Hindlimb muscle (tissue), 1 donor: ENCODE results near the gene PRIM1. TPM values are rescaled to one million over a fixed set of nuclear protein-coding genes. Genes with fewer than 3 reads are reported as not detected.
"Not testable (repeated sequence)": the region's sequence is repeated elsewhere in the genome, so short reads cannot be mapped to it uniquely, and the experiment has no call there.

Experiments
- DNase-seq: peaks from one replicate; pipeline ENCODE4 v3.0.0-alpha.2; 2013
- polyA plus RNA-seq: library from polyadenylated mRNA; unstranded; fragments of 120-200 nt; gene quantifications from one replicate; pipeline ENCODE4 v1.2.1, GENCODE V29; 2013; ENCODE audit not compliant: insufficient read length

PRIM1 gene
- polyA plus RNA-seq, 1 donor: 11.9 TPM

DNA sequence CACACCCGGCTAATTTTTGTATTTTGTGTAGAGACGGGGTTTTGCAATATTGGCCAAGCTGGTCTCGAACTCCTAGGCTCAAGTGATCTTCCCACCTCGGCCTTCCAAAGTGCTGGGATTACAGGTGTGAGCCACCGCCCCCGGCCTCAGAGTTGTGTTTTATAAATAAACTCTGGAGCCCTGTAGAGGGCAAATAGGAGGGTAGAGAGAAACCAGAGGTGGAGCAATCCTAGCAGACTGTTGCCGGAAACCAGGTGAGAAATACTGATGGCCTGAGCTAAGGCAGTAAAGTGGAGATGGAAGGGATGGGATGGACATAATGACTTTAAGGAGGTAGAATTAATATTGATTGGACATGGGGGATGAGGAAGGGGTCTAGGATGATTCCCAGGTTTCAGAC, 8.3 kb upstream of the PRIM1 start:
- no peak for DNase-seq

- no peak for DNase-seq
These were observed 7.3 kb upstream of the PRIM1 start for GRCh38 chr12:56759263-56759908.

DNA sequence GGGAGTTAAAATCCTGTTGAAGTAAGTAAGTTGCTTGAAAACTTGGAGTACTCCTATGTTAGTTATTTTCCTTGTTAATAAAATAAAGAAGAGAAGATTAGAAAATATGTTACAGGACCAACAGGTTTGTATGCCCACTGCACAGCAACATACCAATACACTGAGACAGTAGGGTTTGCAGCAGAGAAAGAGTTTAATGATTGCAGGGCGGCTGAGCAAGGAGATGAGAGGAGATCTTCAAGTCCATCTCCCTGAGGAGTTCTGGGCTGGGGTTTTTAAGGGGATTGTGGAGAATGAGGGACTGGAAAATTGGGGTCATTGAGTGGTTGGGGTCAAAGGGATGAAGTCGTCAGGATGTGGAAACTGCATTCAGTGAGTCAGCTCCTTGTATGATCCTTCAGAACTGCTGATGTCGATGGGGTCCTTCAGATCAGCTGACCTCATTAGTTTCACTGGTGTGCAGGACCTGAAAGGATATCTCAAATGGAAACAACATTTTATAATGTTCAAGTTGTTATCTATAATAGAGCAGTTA, 6.7 kb upstream of the PRIM1 start:
- no peak for DNase-seq

DNA sequence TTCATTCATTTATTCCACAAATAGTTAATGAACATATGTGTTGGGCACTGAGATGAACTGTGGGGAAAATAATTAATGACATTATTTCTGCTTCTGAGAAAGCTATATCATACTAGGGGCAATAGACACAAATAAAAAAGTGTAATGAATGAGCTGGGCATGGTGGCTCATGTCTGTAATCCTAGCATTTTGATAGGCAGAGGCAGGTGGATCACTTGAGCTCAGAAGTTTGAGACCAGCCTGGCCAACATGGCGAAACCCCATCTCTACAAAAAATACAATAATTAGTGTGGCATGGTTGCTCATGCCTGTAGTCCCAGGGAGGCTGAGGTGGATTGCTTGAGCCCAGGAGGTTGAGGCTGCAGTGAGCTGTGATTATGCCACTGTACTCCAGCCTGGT, 5.8 kb upstream of the PRIM1 start:
- DNase-seq: not testable (repeated sequence)

GRCh38 chr12:56753566-56753965, 1.4 kb upstream of the PRIM1 start:
- no peak for DNase-seq

DNA sequence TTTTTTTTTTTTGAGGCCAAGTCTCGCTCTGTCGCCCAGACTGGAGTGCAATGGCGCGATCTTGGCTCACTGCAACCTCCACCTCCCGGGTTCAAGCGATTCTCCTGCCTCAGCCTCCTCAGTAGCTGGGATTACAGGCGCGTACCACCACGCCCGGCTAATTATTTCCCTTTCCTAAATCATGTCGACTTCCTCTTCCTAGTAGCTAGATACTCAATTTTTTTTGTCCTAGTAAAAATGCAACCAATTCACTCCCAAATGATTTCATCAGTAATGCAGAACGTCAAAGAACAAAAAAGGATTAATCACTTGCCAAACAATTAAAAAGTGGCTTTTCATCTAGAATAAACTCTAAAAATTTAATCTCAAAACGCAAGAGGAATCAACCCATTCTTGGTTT, 1.5 kb downstream of the PRIM1 start:
- not testable (repeated sequence) for DNase-seq

DNA sequence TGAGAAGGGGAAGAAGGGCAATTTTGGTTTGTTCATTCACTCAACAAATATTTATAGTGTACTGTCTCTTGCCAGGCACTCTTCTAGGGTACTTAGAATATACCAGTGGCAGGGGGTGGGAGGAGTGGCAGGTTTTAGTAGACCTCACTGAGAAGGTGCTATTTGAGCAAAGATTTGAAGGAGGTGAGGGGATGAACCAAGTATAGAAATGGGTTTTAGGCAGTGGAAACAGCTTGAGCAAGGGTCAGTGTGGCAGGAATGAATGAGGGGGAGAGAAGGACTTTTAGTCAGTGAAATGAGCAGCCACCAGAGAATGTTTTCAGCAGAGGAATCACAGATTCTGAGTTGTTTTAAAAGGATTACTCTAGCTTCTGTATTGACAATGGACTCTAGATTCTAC, 2.3 kb downstream of the PRIM1 start:
- DNase-seq: no peak

- DNase-seq: no peak
These were observed 2.8 kb downstream of the PRIM1 start for GRCh38 chr12:56749359-56749758.

DNA sequence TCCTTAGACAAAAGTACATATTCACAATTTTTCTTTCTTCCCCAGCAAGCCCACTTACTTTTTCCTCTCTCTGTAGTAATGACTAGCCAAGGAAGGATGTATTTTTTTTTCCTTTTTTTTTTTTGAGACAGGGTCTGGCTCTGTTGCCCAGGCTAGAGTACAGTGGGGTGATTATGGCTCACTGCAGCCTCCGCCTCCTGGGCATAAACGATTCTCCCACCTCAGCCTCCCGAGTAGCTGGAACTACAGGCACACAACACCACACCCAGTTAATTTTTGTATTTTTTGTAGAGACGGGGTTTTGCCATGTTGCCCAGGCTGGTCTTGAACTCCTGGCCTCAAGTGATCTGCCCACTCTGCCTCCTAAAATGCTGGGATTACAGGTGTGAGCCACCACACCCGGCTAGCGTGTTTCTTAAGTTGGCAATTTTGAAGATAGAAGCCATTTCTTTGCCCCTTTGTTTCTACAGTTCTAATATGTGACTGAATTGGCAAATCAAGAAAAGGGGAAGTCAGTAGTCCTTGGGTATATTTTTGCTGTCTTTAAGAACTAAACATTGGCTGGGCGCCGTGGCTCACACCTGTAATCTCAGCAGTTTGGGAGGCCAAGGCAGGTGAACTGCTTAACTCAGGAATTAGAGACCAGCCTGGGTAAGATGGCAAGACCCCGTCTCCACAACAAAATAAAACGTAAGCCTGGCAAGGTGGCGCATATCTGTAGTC, 23.8 kb downstream of the PRIM1 start:
- DNase-seq: no peak

GRCh38 chr12:56726196-56726675, 25.9 kb downstream of the PRIM1 start:
- DNase-seq: not testable (repeated sequence)

DNA sequence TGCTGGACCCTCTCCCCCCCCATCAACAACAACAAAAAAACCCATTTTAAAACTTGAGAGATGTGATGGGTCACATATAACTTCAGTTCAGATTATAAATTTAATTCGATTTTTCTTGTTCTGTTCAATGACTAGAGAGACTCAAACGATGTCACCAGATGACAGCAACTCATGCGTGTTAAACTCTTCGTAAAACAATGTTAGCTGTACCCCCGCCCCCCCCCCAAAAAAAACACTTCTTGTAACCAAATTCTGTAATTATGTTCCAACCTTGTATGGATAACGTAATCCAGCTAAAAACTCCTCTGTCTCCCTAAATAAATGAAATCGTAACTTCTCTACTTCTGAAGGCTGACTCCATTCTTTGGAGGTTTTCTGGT, 26.4 kb downstream of the PRIM1 start:
- DNase-seq: no peak

DNA sequence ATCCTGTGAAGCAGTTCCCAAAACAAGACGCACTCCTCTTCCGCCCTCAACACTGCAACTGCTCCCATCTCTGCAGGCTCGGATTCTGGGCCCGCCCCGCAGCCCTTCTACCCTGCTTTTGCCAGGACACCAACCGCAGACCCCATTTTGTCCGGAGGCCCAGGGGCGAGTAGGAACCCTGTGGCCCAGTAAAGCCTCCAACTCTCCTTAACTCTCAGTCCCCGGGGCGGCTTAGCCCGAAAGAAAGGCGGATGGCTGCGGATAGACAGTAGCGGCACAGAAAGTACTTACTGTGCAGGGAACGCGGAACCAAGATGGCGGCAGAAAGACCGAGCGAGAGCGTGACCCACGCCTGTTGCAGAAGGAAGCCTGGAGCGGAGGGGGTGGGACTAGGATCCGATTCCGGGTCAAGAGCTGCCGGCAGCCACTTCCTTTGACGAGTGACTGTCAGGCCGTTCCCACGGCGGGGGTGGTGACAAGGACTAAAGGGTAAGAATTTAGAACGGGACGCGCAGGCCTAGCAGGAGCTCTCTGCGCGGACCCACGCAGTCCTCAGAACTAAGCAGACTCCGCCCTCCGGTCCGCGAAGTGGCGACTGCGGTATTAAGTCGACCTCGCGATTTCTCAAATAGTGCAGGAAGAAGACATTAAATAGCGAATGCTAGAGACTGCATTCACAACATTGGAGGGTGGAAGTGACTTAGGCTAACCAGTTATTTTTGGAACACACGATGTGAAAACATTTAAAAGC, 27.0 kb downstream of the PRIM1 start, which contains the start of gene NACA:
TSS of gene NACA (minus strand) at position 328 of the 751 bp plus-strand sequence. CDS start 778 bp downstream, outside the sequence.
- DNase-seq: peak; percentile 97

DNA sequence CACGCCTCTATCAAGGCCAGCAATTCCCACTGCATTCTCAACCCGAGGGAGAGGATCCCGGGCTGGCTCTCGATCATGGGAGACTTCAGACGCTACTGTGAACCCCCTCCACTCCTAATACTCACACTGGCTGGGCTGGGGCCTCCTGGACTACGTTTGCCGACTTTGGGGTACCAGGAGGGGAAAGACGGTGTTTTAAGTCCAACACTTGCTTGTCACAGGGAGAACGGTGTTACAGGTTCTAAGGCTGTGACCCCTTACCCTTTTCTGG, 27.5 kb downstream of the PRIM1 start:
- DNase-seq: no peak

DNA sequence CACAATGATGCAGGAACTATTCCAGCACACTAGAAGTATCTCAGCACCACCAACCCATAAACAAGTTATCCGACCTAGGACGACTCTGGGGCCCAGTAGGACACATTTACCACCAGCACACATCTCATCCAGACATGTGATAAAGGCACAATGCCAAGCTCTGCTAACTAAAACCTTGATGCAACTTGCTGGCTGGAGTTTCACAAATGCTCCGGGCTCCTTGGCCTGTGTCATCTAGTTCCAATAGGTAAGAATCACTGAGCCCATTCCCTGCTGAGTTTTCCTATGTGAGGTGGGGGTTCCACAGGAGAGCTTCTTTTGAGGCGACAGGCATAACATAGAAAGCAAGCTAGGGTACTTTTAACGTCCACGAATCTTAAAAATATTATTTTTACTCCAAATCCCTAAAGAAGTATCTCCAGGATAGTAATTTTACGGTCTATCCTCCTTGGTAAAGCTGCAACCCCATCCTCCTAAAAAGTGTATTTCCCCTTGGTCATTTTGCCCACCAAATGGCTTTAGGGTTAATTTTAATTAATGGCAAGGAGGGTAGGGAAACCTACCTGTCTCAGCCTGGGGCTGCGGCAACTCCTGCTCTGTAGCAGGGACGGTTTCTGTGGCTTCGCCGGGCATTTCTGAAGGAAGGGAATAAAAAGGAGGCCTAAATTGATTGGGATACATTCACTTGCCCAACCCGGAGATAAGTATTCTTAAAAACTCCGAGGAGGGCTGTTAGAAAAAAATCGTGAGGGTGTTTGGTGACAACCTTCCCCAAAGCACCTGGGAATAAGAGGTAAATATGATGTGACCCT, 28.0 kb downstream of the PRIM1 start:
- DNase-seq: peak; percentile 62

DNA sequence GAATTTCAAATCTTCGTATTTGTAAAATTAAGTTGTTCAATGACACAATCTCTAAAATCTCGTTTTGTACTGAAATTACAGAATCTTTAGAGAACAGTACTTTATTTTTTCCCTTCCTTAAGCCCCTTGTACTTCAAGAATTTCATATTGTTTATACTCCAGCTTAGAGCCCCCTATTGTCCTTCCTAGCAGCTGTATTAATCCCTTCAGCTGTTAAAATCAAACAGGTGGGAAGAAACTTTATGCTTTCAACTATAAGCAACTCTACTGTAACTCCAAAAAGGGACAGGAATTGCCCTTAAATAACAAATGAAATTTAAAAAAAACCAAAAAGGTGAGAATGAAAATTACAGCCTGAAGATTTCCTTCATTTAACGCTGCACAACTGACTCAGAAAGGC, 28.8 kb downstream of the PRIM1 start:
- DNase-seq: no peak

- DNase-seq: no peak
These were observed 29.3 kb downstream of the PRIM1 start for GRCh38 chr12:56722832-56723231.

DNA sequence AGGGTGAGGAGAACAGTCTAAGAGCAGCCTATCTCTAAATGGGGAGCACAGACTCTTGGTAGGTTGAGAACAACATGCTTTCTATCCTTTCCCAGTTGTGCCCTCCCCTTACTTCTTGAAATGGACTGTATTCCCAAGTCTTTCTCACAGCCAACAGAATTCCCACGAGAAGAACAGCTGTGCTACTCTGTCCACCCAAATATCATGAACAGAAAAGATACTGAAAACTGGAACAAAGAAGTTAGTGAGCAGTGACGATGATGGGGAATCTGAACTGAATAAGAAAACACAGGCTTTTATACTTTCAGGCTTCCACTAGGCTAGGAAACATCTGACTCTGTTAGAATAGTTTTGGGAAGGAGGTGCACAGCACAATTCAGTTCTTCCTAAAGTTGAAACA, 30.4 kb downstream of the PRIM1 start:
- no peak for DNase-seq

- no peak for DNase-seq
These were observed 30.9 kb downstream of the PRIM1 start for GRCh38 chr12:56721216-56721615.

- DNase-seq: no peak
These were observed 31.4 kb downstream of the PRIM1 start for GRCh38 chr12:56720731-56721151.

DNA sequence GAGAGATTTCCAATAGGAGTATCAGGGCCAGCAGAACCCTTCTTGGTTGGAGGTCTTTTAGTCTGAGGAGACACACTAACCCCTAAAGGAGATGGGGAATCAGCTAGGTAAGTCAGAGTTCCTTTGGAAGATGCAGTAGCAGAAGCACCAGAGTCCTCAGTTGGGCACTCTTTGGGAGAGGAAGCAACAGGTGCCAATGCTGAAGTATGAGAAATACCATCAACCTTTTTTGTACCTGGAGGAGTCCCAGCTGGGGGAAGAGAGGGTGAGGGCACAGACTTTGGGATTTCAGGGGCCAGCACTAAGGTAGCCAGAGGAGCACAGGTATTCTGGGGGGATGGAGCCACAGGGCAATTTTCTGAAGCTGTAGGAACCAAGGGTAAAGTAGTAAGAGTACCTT, 33.1 kb downstream of the PRIM1 start:
- DNase-seq: no peak

DNA sequence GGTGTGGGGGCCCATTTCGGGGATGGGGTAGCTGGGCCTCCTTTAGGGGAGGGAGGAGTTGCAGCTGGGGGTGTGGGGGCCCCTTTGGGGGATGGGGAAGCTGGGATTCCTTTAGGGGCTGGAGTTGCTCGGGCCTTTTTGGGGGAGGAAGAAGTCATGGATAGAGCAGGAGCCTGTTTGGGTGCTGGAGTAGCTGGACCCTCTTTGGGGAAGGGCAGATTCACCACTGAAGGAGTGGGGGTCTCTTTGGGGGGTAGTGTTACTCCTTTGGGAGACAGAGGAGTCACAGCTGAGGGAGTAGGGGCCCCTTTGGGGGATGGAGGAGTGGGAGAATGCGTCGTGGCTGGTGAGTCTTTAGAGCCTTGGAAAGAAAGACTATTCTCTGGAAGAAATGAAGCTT, 33.5 kb downstream of the PRIM1 start:
- no peak for DNase-seq

GRCh38 chr12:56718149-56718548, 34.0 kb downstream of the PRIM1 start:
- no peak for DNase-seq
